Measurements from ENCODE around the gene TLN1.

The TLN1 gene

GRCh38 chr9:35660966-35661415 lies 71.0 kb downstream of the TLN1 start:
- DNase-seq = no peak

GRCh38 chr9:35659340-35659739 lies 72.7 kb downstream of the TLN1 start:
- DNase-seq = no peak

GRCh38 chr9:35658968-35659220 lies 73.1 kb downstream of the TLN1 start:
- no peak for DNase-seq

- DNase-seq = peak; percentile 85
Observed at GRCh38 chr9:35658137-35658967, 73.6 kb downstream of the TLN1 start, which contains the start of gene CCDC107. TSS of gene CCDC107 (plus strand) at chr9:35658292. CDS start at chr9:35658380, 88 bp downstream.

- peak; percentile 92 for DNase-seq
Observed at GRCh38 chr9:35657546-35658136, 74.4 kb downstream of the TLN1 start, which contains the start of gene RMRP. TSS of gene RMRP (minus strand) at chr9:35658019.

GRCh38 chr9:35656831-35657545 lies 75.0 kb downstream of the TLN1 start:
- no peak for DNase-seq

- no peak for DNase-seq
Observed at GRCh38 chr9:35656348-35656747, 75.6 kb downstream of the TLN1 start.

GRCh38 chr9:35653611-35654010 lies 78.4 kb downstream of the TLN1 start:
- no peak for DNase-seq

- DNase-seq = no peak
Observed at GRCh38 chr9:35652829-35653209, 79.2 kb downstream of the TLN1 start.

GRCh38 chr9:35651956-35652828 lies 79.8 kb downstream of the TLN1 start:
- DNase-seq = no peak

GRCh38 chr9:35650341-35651158 lies 81.4 kb downstream of the TLN1 start, which contains the start of gene SIT1:
TSS of gene SIT1 (minus strand) at chr9:35650931. CDS start at chr9:35650853, 78 bp downstream.
- DNase-seq = peak; percentile 25

GRCh38 chr9:35649431-35650340 lies 82.3 kb downstream of the TLN1 start:
- peak; percentile 44 for DNase-seq

All from activated naive CD4-positive, alpha-beta T cell treated with anti-CD3 and anti-CD28 coated beads, Interleukin-2, amount 50 U/mL, for 16 hours (primary cell).